Central memory CD4-positive, alpha-beta T cell (primary cell): Measurements from ENCODE around the gene EPHA10.
"Not testable (repeated sequence)": the region's sequence is repeated elsewhere in the genome, so short reads cannot be mapped to it uniquely, and the experiment has no call there.

ENCODE experiments used
- DNase-seq: peaks from one replicate; pipeline ENCODE4 v3.0.0; 2022

The EPHA10 gene

GRCh38 chr1:37708471-37708870, 56.4 kb downstream of the EPHA10 start:
- DNase-seq: no peak

DNA sequence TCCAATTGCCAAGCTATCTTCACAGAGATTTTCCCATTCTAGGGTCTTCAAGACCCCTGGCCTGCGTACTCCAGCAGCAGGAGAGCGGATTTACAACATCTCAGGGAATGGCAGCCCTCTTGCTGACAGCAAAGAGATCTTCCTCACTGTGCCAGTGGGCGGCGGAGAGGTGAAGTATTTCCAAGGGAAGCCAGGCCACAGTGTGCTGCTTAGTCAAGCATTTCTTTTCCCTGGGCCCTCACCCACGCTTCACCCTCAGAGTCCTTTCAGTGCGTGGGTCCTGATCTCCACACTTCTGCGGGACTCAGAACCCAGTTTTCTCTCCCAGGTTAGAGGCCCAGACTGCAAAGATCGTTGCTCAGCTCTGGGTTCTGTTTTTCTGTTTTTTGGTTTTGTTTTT, 59.5 kb downstream of the EPHA10 start:
- no peak for DNase-seq

GRCh38 chr1:37704966-37705365, 60.0 kb downstream of the EPHA10 start:
- DNase-seq: no peak

GRCh38 chr1:37703061-37703460, 61.9 kb downstream of the EPHA10 start:
- DNase-seq: no peak

- DNase-seq: no peak
Measured at GRCh38 chr1:37701051-37701450, 63.9 kb downstream of the EPHA10 start.

DNA sequence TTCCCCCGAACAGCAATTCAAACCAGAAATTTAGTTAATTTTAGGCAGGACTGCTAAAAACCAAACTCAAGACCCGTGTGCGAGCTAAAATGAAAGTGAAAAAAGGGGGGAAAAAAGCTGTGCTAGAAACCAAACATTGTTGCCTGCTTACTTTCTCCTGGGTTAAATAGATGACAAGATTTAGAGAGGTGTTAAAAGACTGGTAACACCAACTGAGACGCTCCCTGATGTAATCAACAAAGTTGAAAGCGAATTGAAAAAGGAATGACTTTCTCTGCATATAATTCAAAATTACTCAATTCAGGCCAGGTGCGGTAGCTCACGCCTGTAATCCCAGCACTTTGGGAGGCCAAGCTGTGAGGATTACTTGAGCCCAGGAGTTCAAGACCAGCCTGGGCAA, 65.8 kb downstream of the EPHA10 start:
- DNase-seq: no peak

DNA sequence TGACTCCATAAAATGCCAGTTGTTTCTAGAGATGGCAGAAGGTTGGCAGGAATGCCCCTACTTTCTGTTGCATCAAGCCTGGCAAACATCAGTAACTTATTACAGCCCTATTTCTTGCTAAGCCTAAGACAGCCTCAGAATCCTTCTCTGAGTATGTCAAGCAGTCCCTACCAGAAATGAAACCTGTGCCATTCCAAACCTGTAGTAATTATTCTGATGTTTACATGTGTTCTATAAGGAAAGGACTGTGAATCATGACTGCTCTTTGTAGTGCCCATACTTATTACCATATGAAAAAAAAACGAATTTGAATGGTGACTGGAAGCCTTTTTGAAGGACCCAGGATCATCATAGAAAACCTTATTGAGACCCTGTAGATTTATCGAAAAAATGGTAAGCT, 67.2 kb downstream of the EPHA10 start:
- DNase-seq: no peak

DNA sequence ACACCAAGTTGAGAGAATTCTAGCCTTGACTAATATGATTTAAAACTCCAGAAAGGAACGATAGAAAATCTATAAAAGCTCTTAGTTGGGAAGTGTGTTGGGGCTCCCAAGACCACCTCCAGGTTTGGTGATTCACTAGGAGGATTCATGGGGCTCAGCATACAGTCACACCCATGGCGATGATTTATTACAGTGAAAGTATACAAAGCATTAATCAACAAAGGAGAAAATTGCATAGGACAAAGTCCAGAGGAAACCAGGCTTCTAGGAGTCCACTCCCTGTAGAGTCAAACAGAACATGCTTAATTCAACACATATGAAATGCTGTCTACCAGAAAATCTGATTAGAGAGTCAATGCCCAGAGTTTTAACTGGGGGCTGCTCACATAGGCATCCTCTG, 67.8 kb downstream of the EPHA10 start:
- no peak for DNase-seq

DNA sequence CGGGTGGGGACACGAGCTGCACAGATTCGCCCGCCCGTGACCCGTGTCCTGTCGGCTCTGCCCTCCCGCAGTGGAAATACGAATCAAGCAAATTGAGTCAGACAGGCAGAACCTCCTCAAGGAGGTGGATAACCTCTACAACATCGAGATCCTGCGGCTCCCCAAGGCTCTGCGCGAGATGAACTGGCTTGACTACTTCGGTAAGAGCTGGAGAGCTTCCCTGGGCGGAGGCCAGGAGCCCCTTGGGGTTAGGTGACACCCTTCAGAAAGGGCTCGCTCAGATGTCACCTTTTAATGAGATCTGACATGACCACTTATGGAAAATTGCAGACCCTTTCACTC, 72.1 kb downstream of the EPHA10 start:
- no peak for DNase-seq

DNA sequence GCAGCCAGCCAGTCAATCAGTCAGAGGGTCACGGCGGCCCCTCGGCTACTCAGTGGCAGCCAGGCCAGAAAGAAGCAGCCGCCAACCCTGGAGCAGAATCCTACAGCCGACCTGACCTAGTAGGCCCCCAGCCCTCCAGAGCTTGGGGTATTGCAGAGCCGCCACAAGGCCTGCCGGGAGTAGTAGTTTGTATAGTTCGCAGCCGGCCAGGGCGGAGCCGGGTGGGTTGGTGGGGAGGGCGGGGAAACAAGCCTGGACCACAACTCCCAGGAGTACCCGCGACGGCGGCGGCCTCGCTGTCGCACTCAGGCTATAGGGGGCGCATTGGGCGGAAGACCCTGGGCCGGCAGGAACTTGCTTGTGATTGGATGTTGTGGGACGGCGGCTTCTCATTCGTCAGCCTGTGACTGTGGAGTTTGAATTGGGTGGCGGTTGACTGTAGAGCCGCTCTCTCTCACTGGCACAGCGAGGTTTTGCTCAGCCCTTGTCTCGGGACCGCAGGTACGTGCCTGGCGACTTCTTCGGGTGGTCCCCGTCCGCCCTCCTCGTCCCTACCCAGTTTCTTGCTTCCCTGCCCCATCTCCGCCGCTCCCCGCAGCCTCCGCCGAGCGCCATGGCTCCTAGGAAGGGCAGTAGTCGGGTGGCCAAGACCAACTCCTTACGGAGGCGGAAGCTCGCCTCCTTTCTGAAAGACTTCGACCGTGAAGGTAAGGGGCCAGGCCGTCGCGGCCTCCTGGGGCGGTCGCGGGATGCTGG, 72.7 kb downstream of the EPHA10 start, which contains the start of gene CDCA8:
Gene CDCA8 (plus strand): TSS at position 439 of the 756 bp plus-strand sequence. CDS start 175 bp downstream, at position 614.
- DNase-seq: peak; percentile 98

DNA sequence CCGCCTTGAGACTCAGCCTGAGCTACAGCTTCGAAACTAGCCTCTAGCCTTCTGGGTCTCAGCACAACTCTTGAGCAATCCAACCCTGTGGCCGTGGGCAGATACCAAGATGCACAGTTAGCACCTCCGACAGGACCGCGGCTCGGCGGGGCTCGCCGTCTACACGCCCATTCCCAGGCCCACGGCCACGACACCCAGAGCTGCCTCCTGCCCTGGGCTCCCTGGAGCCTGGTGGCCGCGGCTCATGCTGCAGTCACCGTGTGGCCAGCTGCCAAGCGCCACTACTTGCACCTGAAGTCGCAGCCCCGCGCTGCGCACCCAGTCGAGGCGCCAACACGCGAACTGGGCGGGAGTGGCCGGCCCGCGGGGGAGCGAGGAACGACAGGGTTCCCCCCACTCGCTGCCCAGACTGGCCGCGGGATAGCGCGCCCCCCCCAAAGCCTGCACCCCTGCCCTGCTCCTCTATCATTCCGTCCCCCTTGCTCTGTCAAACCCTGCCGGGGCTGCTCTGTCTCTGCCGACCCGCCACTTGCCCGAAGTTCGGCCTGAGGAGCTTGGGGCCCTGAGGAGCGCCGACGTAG, 73.3 kb downstream of the EPHA10 start:
- DNase-seq: peak; percentile 3

- DNase-seq: no peak
Measured at GRCh38 chr1:37688926-37689325, 76.0 kb downstream of the EPHA10 start.

GRCh38 chr1:37687764-37688163, 77.2 kb downstream of the EPHA10 start:
- DNase-seq: not testable (repeated sequence)

DNA sequence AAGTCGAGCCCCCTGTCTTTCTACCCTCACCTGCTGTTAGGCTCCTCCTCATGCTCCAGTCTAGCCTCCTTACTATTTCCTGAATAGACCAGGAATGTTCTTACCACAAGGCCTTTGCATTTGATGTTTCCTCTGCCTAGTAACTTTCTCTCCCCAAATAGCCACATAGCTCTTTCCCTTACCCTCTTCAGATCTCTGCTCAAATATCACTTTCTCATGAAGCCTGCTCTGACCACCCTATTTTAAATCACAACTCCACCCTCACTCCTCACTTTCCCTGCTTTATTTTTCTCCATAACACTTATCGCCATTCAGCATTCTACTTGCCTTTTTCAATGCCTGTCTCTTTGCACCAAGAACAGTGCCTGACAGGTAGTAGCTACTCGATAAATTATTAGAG, 79.2 kb downstream of the EPHA10 start:
- no peak for DNase-seq

GRCh38 chr1:37684182-37684581, 80.7 kb downstream of the EPHA10 start:
- DNase-seq: not testable (repeated sequence)

DNA sequence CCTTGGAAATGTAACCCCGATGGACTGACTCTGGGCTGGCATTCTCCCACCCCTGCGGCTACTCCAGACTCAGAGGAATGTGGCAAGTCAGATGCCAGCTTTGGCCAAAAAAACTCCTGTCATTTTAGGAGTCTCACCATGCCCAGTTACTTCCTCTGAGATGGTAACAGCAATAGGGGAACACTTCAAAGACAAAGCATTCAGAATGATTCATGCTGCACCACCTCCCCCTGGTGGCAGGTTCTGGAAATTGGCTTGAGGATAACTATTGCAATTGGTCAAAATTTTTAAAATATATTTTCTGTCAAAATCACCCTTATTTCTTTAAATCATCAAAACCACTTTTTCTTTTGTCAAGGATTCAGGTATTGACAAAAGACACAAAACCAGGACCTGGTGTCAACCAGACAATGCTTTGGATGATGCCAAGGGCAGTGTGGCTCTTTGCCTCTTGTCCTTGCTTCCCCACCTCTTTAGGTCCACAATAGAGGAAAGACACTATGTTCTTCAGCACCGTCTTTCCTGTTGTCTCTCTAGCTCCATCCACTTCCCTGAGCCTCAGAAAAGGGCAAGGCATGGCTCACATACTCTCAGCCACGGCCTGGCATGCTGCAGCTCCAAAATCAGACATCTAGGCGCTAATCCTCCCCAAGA, 82.5 kb downstream of the EPHA10 start:
- peak; percentile 67 for DNase-seq

- no peak for DNase-seq
Measured at GRCh38 chr1:37680933-37681332, 84.0 kb downstream of the EPHA10 start.

GRCh38 chr1:37677808-37678207, 87.1 kb downstream of the EPHA10 start:
- DNase-seq: no peak

GRCh38 chr1:37677143-37677439, 87.8 kb downstream of the EPHA10 start:
- DNase-seq: no peak

- no peak for DNase-seq
Measured at GRCh38 chr1:37676281-37677142, 88.4 kb downstream of the EPHA10 start.

- DNase-seq: peak; percentile 90
Measured at GRCh38 chr1:37673920-37674319, 91.0 kb downstream of the EPHA10 start.

DNA sequence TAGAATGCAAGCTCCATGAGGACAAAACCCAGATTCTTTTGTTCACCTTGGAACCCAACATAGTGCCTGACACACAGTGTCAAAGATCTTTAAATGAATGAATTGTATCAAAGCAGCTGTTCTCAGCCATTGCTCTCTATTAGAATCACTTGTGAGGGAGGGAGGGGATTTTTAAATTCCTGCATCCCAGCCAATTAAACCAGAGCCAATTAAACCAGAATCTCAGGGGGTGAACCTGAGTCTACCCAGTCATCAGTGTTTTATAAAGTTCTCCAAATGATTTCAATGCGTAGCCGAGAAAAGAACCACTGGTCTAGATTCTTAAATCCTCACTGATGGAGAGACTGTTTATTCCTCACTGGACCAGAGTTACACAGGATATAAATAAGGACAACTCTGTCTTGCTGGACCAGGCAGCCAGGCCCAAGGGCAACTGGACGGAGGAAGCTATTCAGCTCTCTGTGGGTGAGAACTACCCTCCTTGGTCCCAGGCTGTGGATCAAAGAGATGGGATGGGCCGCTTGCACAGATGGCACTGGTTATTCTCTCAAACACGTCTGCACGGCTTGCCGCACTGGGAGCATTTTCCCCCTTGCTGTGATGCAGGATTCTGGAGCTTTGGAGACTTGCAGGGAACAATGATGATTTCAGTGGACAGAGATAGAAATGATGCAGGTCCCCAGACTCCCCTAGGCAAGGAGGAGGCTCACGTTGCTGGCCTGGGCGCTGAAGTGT, 92.6 kb downstream of the EPHA10 start:
- DNase-seq: no peak

- DNase-seq: no peak
Measured at GRCh38 chr1:37671261-37671660, 93.7 kb downstream of the EPHA10 start.
